CD4-positive, alpha-beta T cell (primary cell): Measurements from ENCODE around the gene NDUFAF2. TPM values are rescaled to one million over a fixed set of nuclear protein-coding genes. Genes with fewer than 3 reads are reported as not detected.
"Not testable (repeated sequence)": the region's sequence is repeated elsewhere in the genome, so short reads cannot be mapped to it uniquely, and the experiment has no call there.

Experiments used
- ATAC-seq: fragments of 200-7000 bp; cut with Tn5 transposase; one replicate; pipeline ENCODE4 v1.10.0; 2022; ENCODE audit warnings: mild to moderate bottlenecking; ENCODE audit not compliant: poor library complexity
- CTCF ChIA-PET: fragments of 350-600 bp; sonication (Branson Sonifier 250); formaldehyde crosslinking; loops from one replicate; lab custom pipeline; 2021; ENCODE audit warnings: antibody characterized with exemption, inconsistent platforms; lab: Charles Lee
- POLR2A ChIA-PET: fragments of 350-600 bp; sonication (Branson Sonifier 250); formaldehyde crosslinking; loops from one replicate; lab custom pipeline; 2021; ENCODE audit warnings: antibody characterized with exemption, inconsistent platforms; lab: Charles Lee
- DNase-seq, 14 experiments: peaks; one replicate each; pipeline ENCODE4 v3.0.0-alpha.2; 2013 to 2020; ENCODE audit warnings: mixed read lengths in 2 of 14
- H3K27ac ChIP-seq, 2 donors: one replicate each; pipeline versions ENCODE4 v1.5.1 to v1.7.0; 2013; ENCODE audit warnings: low read length in 2 of 2, low read depth in 1 of 2, mild to moderate bottlenecking in 1 of 2
- H3K27me3 ChIP-seq, 2 experiments: 1 replicate in 1 of 2; 2 replicates in 1 of 2; pipeline versions ENCODE4 v1.6.1 to v1.7.0; 2013; ENCODE audit warnings: low read length in 2 of 2, control low read depth in 1 of 2, mild to moderate bottlenecking in 1 of 2, moderate library complexity in 1 of 2; ENCODE audit not compliant: insufficient read depth in 2 of 2, control insufficient read depth in 1 of 2
- H3K36me3 ChIP-seq: one replicate; pipeline ENCODE4 v1.6.1; 2013; ENCODE audit warnings: low read length, control low read depth; ENCODE audit not compliant: insufficient read depth
- H3K4me1 ChIP-seq: one replicate; pipeline ENCODE4 v1.6.1; 2013; ENCODE audit warnings: low read length, control low read depth; ENCODE audit not compliant: insufficient read depth
- H3K4me3 ChIP-seq: one replicate; pipeline ENCODE4 v1.5.1; 2013; ENCODE audit warnings: mild to moderate bottlenecking, low read length, moderate library complexity
- H3K9me3 ChIP-seq, 2 experiments: 1 replicate in 1 of 2; 2 replicates in 1 of 2; pipeline versions ENCODE4 v1.6.1 to v1.7.0; 2013; ENCODE audit warnings: low read length in 2 of 2, mild to moderate bottlenecking in 2 of 2, control low read depth in 1 of 2, moderate library complexity in 1 of 2; ENCODE audit not compliant: control insufficient read depth in 1 of 2, insufficient read depth in 1 of 2
- H3K27ac Mint-ChIP-seq: one replicate; pipeline ENCODE4 v1.8.0; 2020; ENCODE audit warnings: mixed read lengths
- H3K27me3 Mint-ChIP-seq: one replicate; pipeline ENCODE4 v1.8.0; 2021; ENCODE audit warnings: mixed read lengths
- H3K36me3 Mint-ChIP-seq: one replicate; pipeline ENCODE4 v1.8.0; 2021; ENCODE audit warnings: low read depth, mixed read lengths
- H3K4me1 Mint-ChIP-seq: one replicate; pipeline ENCODE4 v1.8.0; 2021; ENCODE audit warnings: low read depth, mixed read lengths
- H3K4me3 Mint-ChIP-seq: one replicate; pipeline ENCODE4 v1.8.0; 2020; ENCODE audit warnings: mild to moderate bottlenecking, mixed read lengths
- H3K9me3 Mint-ChIP-seq: one replicate; pipeline ENCODE4 v1.8.0; 2020; ENCODE audit warnings: mixed read lengths
- CTCF ChIP-seq: fragments of 200-600 bp; IDR thresholded peaks from one replicate; pipeline ENCODE4 v1.8.0; 2022; ENCODE audit warnings: antibody characterized with exemption, mild to moderate bottlenecking
- intact Hi-C, 2 experiments: fragments of 100-400 bp; cut with DNase I in 1 of 2; cut with micrococcal nuclease in 1 of 2; formaldehyde crosslinking; loops; one replicate each; pipeline versions ENCODE4 v1.15.1 to v1.9.0; 2023 to 2025; cut with DNase I, micrococcal nuclease
- total RNA-seq, 174 experiments: library from RNA in 2 of 174; stranded (reverse) in 2 of 174; gene quantifications; one replicate each; pipeline ENCODE4 v1.2.3 and lab custom pipeline; 2021 to 2026

Gene NDUFAF2
- total RNA-seq, 2 experiments from 2014 or later = 8.1 to 8.8 TPM

- ATAC-seq (no peak), DNase-seq (no peak)
- no peak for TF ChIP-seq CTCF
- Histone ChIP-seq H3K9me3 (no peaks in the 10 kb centered on the region), H3K4me3 (no peak overlapping the region), H3K27me3 (no peaks in the 10 kb centered on the region), H3K4me1 (no peaks in the 10 kb centered on the region), H3K27ac (no peak overlapping the region), H3K36me3 (no peaks in the 10 kb centered on the region)
- H3K9me3 Mint-ChIP-seq = peaks cover 3% of the 10 kb centered on the region
- intact Hi-C loops = no loop called here
- CTCF ChIA-PET = no interaction called here
- H3K4me1 Mint-ChIP-seq = no peaks in the 10 kb centered on the region
- POLR2A ChIA-PET = no interaction called here
- no peak overlapping the region for H3K27ac Mint-ChIP-seq
- no peaks in the 10 kb centered on the region for H3K27me3 Mint-ChIP-seq
- peaks cover 51% of the 10 kb centered on the region for H3K36me3 Mint-ChIP-seq
- no peak overlapping the region for H3K4me3 Mint-ChIP-seq
Observed at GRCh38 chr5:61089351-61089750, 144.3 kb downstream of the NDUFAF2 start.

GRCh38 chr5:61093046-61093771, 148.2 kb downstream of the NDUFAF2 start:
- H3K36me3 ChIP-seq, H3K4me1 Mint-ChIP-seq, H3K4me3 ChIP-seq, H3K4me1 ChIP-seq, H3K9me3 ChIP-seq, H3K27me3 Mint-ChIP-seq, H3K27me3 ChIP-seq, H3K27ac ChIP-seq, H3K9me3 Mint-ChIP-seq, ATAC-seq, intact Hi-C loops, H3K27ac Mint-ChIP-seq, H3K4me3 Mint-ChIP-seq, DNase-seq, CTCF ChIA-PET, POLR2A ChIA-PET: not testable (repeated sequence)
- peaks cover 33% of the 10 kb centered on the region for H3K36me3 Mint-ChIP-seq

- Mint-ChIP-seq H3K4me1 (no peaks in the 10 kb centered on the region), H3K9me3 (peaks cover 4% of the 10 kb centered on the region), H3K36me3 (peaks cover 46% of the 10 kb centered on the region), H3K27ac (no peak overlapping the region), H3K4me3 (no peak overlapping the region), H3K27me3 (no peaks in the 10 kb centered on the region)
- Histone ChIP-seq H3K27ac (no peak overlapping the region), H3K4me1 (no peaks in the 10 kb centered on the region), H3K9me3 (peaks cover 0 to 7% of the 10 kb centered on the region in 2 experiments), H3K4me3 (no peak overlapping the region), H3K36me3 (peaks cover 7% of the 10 kb centered on the region), H3K27me3 (no peaks in the 10 kb centered on the region)
- DNase-seq (no peak), ATAC-seq (no peak)
- no peak for TF ChIP-seq CTCF
- CTCF ChIA-PET = no interaction called here
- POLR2A ChIA-PET = no interaction called here
- intact Hi-C loops = no loop called here
Observed at GRCh38 chr5:61097465-61097864, 152.5 kb downstream of the NDUFAF2 start.
